HG02970 (cell line): ENCODE measurements around the gene RGL1.

Experiments
- ATAC-seq: cut with Tn5 transposase; IDR thresholded peaks from one replicate; pipeline ENCODE4 v1.9.1; 2021; ENCODE audit warnings: mild to moderate bottlenecking, moderate library complexity, moderate number of reproducible peaks; ENCODE audit not compliant: unreplicated experiment, low FRiP score

Gene RGL1

GRCh38 chr1:183942933-183943693 lies 138.2 kb downstream of the RGL1 start:
- no peak for ATAC-seq

- no peak for ATAC-seq
Observed at GRCh38 chr1:183945428-183946319, 140.8 kb downstream of the RGL1 start.

DNA sequence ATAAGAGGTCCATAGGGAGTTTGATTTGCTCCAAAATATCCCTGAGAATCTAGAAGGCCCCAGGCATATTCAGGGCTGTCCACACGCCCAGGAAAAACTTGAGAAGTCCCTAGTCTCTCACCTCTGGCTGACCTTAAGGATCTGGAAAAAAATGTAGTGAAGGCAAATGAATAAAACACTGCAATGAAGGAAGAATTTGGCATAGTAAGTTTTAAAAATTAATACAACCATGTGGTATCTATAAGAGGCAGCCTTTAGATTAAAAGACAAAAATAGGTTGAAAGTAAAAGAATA lies 141.3 kb downstream of the RGL1 start:
- ATAC-seq, result no peak

GRCh38 chr1:183947988-183948387 lies 143.1 kb downstream of the RGL1 start:
- ATAC-seq, result no peak

- ATAC-seq, result no peak
Observed at GRCh38 chr1:183952101-183952500, 147.2 kb downstream of the RGL1 start.

GRCh38 chr1:183953031-183953430 lies 148.1 kb downstream of the RGL1 start:
- ATAC-seq, result no peak

- ATAC-seq, result no peak
Observed at GRCh38 chr1:183954496-183954895, 149.6 kb downstream of the RGL1 start.

- peak; percentile 100 for ATAC-seq
Observed at GRCh38 chr1:183956559-183957188, 151.8 kb downstream of the RGL1 start.

DNA sequence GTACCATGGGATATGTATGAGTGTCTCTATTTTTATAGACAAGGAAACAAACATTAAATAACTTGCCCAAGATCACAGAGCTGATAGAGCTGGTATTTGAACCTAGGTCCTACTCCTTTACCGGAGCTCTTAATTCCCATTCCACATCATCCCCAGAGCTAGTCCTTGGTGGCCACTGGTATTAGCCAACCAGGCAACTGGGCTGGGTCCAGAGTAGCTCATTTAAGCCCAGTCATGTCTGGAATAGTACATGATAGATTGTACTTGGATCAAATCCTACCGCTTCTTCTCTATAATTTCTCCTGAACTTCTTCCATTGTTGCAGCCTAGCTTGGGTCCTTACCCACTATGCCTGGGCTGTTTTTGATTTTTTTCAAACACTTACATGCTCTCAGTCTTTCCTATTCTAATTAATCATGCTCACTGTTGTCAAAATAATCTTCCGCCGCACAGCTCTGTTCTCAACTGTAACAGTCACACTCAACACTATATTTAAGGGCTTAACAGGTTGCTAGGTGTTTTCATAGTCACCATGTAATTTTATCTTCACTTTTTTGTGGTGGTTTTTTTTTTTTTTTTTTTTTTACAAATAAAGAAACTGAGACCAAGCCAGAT lies 152.4 kb downstream of the RGL1 start:
- ATAC-seq, result no peak

- no peak for ATAC-seq
Observed at GRCh38 chr1:183958958-183959357, 154.0 kb downstream of the RGL1 start.

GRCh38 chr1:183961132-183961531 lies 156.2 kb downstream of the RGL1 start:
- no peak for ATAC-seq

GRCh38 chr1:183962903-183963302 lies 158.0 kb downstream of the RGL1 start:
- no peak for ATAC-seq

GRCh38 chr1:183965726-183966125 lies 160.8 kb downstream of the RGL1 start:
- ATAC-seq, result no peak

- ATAC-seq, result no peak
Observed at GRCh38 chr1:183966487-183966886, 161.6 kb downstream of the RGL1 start.

DNA sequence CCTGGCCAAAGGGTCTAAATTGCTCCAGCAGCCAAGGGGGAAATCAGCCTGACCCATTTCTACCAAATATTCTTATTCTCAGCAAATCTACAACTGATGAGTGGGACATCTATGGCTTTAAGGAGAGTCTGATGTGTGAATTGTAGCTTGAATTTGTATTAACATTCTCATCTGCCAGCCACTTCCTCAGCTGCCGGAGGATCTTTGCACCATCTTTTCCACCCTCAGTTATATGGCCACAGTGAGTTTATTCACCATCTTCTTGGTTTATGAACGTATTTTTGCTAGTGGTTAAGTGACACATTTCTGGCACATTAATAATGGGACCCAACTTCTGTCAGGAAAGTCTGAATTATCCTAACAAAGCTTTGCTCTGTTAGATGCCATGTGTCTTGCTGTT lies 163.0 kb downstream of the RGL1 start:
- no peak for ATAC-seq

- ATAC-seq, result no peak
Observed at GRCh38 chr1:183968386-183968785, 163.5 kb downstream of the RGL1 start.

DNA sequence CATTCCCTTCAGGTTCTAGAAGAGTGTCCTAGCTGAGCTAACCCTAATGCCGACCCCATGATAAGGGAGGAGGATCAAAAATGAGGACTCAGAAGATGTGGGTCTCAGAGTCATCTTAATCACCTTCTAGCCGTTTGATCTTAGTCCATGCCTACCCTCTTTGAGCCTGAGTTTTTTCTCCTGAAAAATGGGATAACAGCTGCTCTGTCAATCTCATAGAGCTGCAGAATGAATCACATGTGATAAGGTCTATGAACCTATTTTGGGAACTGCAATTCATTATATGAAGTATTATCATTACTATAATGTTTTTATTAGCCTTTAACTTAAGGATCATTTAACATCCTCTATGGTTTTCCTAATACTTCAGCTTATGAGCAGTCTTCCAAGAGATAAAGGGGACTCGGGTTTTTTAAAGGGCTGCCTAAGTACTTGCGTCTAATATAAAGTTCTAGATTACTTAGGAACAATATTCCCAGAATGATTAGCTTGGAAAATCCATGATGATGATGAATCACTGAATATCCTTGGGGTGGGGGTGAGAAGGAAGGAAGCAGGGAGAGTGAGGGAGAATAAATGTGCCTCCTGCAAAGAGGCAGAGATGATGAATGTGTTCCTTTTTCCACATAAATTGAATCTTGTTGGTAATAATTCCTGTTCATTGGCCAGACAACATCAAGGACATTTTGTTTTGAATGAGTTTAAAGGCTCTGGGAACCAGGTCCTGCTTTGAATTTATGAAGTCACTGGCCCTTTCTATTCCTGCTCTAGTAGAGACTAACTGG lies 165.8 kb downstream of the RGL1 start:
- ATAC-seq, result no peak

DNA sequence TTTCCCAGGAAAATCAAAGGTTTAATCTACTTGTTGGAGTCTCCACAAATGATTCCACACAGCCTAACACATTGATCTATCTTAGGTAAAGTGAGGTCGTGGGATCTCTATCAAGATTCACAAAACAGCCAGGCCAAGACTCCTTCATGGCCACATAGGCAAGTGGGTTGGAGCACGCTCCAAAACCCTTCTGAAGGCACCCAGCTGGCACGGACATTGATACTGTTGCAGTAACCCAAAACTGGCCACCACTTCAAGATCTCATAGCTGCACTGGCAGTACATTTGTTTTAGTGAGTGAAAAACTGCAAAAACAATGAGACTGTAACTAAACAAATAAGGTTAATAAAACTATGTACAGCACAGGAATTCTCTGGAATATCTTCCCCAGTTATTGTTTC lies 170.7 kb downstream of the RGL1 start:
- ATAC-seq, result no peak

- no peak for ATAC-seq
Observed at GRCh38 chr1:183977717-183978116, 172.8 kb downstream of the RGL1 start.
